NCI-H1417 treated with DMSO at 0.1 percent for 48 hours (cell line): ENCODE results near the gene SMU1.
"Not testable (repeated sequence)": the region's sequence is repeated elsewhere in the genome, so short reads cannot be mapped to it uniquely, and the experiment has no call there.

Experiments
- DNase-seq: peaks from one replicate; lab custom pipeline; 2025; lab: John Stamatoyannopoulos, UW

The SMU1 gene

DNA sequence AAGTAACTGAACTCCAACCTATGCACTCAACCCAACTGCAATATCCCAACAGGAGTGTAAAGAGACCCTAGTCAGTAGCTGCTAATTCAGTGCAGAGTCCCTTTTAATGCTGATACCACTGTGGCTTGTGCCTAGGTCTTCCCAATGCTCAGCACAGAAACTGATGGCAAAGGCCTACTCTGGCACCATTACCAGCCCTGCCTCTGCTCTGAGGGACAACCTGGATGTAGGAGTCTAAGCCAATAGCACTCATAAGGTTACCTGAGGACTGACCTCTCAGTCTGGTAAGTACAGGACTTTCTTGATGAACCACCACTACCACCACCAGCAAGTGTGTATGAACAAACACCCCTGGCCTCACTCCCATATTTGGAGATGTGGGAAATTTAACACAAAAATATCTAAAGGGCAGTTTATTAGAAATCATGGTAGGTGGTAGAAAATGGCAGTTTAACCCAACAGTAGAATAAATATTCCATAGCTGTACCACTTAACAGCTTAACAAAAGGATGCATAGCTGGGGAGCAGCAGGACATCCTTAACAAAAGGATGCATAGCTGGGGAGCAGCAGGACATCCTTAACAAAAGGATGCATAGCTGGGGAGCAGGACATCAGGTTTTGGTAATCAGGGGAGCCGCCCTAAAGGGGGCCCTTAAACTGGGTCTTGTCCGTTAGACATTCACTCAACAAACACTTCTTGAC is 62.4 kb downstream of the SMU1 start:
- no peak for DNase-seq

DNA sequence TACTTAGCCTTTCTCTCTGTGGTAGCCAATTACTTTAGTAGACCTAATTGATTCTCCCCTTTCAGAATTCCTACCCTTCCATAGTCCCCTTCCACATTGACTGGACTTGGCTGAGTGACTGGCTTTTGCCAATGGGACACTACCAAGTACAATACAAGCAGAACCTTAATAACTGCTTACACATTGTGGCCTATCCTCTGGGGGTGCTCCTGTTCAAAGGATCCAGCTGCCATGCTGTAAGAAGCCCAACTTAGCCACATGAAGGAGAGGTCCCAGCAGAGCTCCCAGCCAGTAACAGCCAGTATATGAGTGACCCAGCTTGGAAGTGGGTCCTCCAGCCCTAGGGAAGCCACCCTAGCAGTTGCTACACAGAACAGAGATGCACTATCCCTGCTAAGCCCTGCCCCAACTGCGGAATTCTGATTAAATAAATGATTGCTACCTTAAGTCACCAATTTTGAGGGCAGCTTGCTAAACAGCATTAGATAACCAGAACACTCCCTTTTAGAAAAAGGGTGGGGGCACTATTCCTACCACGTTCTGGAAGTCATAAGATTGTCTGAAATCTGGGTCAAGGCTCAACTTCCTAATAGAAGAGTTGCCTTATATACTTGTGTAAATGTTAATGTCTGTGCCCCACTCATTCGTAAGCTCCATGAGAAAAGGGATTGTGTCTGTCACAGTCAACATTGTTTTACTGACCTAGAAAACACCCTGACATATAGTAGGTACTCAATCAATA is 64.0 kb downstream of the SMU1 start:
- no peak for DNase-seq

DNA sequence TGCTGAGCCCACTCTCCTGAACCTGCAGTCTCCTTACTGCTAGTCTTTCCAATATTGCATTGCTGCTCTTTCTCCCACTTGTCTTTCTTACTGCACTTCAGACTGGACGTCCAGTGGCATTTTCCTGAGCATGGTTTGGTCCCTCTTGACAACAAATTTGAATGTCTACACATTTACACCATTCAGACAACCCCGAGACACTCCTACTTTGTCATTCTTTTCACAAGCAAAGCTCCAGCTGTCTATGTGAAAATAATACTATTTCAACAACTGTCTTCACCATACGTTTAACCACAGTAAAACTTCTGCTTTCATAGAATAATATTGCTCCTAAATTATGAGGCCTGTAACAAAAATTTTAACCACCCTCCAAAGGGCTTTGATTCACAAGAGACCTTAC is 64.6 kb downstream of the SMU1 start:
- no peak for DNase-seq

DNA sequence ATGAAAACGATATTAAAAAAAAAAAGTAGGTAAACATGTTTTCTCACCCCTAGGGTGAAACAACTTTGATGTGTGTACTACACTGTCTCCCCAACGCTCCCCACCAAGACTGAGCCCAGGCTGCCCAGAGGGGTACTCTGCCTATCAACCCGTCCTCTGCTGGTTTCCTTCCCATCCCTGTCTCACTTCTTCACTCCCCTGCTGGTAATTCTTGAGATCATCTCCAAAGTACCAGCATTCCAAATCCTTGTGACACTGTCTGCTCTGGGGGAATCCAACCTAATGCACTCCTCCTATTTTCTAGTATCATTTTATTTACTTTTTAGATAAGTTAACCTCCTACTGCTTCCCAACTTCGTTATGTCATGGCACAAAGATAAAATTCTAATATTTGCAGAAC is 68.7 kb downstream of the SMU1 start:
- no peak for DNase-seq

DNA sequence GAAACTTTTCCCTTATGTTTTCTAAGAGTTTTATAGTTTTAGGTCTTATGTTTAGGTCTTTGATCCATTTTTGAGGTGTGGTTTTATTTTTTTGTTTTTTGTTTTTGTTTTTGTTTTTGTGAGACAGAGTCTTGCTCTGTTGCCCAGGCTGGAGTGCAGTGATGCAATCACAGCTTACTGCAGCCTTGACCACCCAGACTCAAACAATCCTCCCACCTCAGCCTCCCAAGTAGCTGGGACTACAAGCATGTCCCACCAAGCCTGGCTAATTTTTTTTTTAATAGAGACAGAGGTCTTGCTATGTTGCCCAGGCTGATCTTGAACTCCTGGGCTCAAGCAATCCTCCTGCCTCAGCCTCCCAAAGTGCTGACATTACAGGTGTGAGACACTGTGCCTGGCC is 71.1 kb downstream of the SMU1 start:
- not testable (repeated sequence) for DNase-seq

DNA sequence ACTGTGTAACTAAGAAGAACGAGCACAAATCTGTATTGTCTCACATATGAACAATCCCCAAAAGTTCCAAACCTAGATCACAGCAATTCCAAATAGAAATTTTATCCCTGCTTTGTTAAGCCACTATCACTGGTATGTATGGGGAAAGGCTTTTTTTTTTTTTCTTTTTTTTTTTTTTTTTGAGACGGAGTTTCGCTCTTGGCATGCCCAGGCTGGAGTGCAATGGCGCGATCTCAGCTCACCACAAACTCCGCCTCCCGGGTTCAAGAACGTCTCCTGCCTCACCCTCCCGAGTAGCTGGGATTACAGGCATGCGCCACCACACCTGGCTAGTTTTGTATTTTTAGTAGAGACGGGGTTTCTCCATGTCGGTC is 75.8 kb downstream of the SMU1 start:
- DNase-seq = not testable (repeated sequence)

DNA sequence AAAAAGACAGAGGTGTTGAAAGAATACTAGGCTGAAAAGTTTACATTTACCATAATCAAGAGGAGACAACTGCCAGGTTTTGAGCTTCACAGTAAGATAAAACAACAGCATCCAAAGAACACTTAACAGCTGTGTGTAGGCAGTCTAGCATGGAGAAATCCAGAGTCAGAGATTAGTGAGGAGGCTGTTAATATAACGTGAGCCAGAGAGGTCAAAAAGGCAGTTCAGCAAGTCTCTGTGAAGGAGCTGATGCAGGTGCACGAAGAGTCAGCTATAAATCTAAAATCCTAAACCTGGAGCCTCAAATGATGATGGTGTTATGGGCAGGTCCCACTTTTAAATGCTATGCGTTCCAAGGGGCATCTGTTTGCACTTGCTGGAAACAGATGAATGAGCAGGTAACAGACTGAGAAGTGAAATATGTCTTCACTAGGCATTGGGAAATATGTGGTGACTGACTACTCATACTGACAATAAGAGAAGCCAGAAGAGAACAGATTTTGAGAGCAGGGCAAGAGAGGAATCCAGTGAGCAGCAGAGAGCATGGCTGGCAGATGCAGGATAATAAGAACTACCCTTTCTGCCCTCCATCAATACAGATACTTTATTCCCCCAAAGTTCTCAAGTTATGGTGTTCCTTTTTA is 83.8 kb downstream of the SMU1 start:
- no peak for DNase-seq

DNA sequence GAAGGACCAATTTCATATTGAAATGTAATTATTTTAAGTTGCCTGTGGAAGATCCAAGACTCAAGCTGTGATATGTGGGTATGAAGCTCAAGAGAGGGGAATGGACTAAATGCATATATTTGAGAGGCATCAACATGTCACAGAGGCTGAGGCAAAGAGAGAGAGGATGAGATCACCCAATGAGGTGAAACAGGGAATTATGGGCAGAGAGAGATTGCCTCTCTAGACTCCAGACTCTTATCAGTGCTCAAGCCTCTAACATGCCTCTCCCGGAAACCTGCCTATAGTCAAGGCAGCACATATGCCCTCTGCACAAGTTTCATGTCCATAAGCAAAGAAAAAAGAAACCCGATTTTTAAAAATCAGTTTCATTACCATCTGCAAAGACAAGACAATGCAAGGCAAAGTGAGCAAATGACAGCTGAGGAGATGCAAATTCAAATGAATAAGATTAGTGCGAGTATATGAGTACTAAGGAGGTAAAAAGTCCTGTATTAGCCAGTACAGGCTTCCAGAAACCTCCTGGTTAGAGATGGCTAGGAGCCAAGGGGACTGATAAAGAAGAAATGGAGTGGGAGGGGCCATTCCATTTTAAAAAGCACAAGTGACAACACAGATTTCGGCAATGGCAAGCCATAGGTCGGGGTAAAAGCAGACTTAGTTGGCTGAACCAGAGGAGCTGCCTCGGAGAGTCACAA is 84.4 kb downstream of the SMU1 start:
- DNase-seq = no peak
